HG02840 (cell line): ENCODE results near the gene DNM3.
"Not testable (repeated sequence)": the region's sequence is repeated elsewhere in the genome, so short reads cannot be mapped to it uniquely, and the experiment has no call there.

ENCODE experiments used
- ATAC-seq: cut with Tn5 transposase; IDR thresholded peaks from one replicate; pipeline ENCODE4 v1.9.1; 2021; ENCODE audit warnings: mild to moderate bottlenecking, moderate library complexity, moderate number of reproducible peaks; ENCODE audit not compliant: unreplicated experiment, low FRiP score

DNM3 gene

GRCh38 chr1:171841050-171841910, at the start of gene DNM3:
DNM3 (plus strand) TSS chr1:171841498; CDS start chr1:171841657, 159 bp downstream.
- ATAC-seq: peak; percentile 84

- no peak for ATAC-seq
Measured at GRCh38 chr1:171792656-171793369, 48.5 kb upstream of the DNM3 start.

- no peak for ATAC-seq
Measured at GRCh38 chr1:171793636-171794035, 47.7 kb upstream of the DNM3 start.

GRCh38 chr1:171794085-171794484, 47.2 kb upstream of the DNM3 start:
- ATAC-seq: no peak

- ATAC-seq: no peak
Measured at GRCh38 chr1:171796592-171796991, 44.7 kb upstream of the DNM3 start.

GRCh38 chr1:171798311-171798710, 43.0 kb upstream of the DNM3 start:
- no peak for ATAC-seq

- no peak for ATAC-seq
Measured at GRCh38 chr1:171798765-171799164, 42.5 kb upstream of the DNM3 start.

- no peak for ATAC-seq
Measured at GRCh38 chr1:171799166-171799565, 42.1 kb upstream of the DNM3 start.

- ATAC-seq: not testable (repeated sequence)
Measured at GRCh38 chr1:171799698-171800097, 41.6 kb upstream of the DNM3 start.

GRCh38 chr1:171800342-171800741, 41.0 kb upstream of the DNM3 start:
- no peak for ATAC-seq

GRCh38 chr1:171800851-171801250, 40.4 kb upstream of the DNM3 start:
- ATAC-seq: no peak

GRCh38 chr1:171801487-171801891, 39.8 kb upstream of the DNM3 start:
- no peak for ATAC-seq

GRCh38 chr1:171802207-171802606, 39.1 kb upstream of the DNM3 start:
- no peak for ATAC-seq

- no peak for ATAC-seq
Measured at GRCh38 chr1:171803045-171803444, 38.3 kb upstream of the DNM3 start.

GRCh38 chr1:171803461-171804022, 37.8 kb upstream of the DNM3 start:
- no peak for ATAC-seq

GRCh38 chr1:171805395-171806115, 35.7 kb upstream of the DNM3 start:
- no peak for ATAC-seq

GRCh38 chr1:171807556-171807955, 33.7 kb upstream of the DNM3 start:
- ATAC-seq: no peak

GRCh38 chr1:171809834-171810233, 31.5 kb upstream of the DNM3 start:
- no peak for ATAC-seq

GRCh38 chr1:171811672-171812071, 29.6 kb upstream of the DNM3 start:
- ATAC-seq: no peak

GRCh38 chr1:171814692-171815091, 26.6 kb upstream of the DNM3 start:
- no peak for ATAC-seq
